Mesangial cell (primary cell): ENCODE measurements around the gene PRSS48. TPM values are rescaled to one million over a fixed set of nuclear protein-coding genes. Genes with fewer than 3 reads are reported as not detected.

Source experiments
- total RNA-seq: library from RNA; depleted of rRNA; stranded (reverse); fragments of >200 nt; gene quantifications from 2 replicates; pipeline ENCODE4 v1.2.3, GENCODE V29; 2015

PRSS48 gene, protein sequence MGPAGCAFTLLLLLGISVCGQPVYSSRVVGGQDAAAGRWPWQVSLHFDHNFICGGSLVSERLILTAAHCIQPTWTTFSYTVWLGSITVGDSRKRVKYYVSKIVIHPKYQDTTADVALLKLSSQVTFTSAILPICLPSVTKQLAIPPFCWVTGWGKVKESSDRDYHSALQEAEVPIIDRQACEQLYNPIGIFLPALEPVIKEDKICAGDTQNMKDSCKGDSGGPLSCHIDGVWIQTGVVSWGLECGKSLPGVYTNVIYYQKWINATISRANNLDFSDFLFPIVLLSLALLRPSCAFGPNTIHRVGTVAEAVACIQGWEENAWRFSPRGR
- total RNA-seq: not detected in 2 replicates

DNA sequence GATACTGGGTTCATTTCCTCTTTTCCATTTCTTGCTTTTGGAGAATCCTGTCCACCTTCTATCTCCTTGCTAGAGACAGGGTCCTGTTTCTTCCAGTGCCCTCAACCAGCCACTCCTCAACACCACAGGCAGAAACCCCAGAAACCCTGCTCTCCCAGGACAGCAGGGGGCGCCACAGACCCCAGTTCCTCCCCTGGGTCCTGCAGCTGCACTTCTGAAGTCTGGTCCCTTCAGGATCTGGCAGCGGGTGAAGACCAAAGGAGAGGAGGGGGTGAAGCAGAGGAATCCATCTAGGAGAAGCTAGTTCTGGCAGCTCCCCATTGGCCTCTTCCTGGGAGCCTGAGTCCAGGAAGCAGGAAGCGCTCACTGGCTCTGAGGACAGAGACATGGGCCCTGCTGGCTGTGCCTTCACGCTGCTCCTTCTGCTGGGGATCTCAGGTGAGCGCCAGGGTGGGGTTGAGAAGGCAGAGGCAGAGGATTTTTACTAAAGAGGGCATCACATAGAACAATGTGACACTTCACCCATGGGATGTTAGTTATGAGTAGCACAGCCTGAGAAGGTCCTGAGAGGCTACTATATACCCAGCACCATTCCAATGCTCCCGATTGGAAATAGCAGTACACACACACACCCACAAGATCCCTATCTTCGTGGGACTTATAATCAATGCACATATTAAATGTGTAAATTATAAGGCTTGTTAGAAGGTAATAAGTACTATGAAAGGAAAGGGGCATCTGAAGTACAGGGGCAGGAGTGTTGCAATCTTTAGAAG lies at the start of gene PRSS48:
Gene PRSS48 (plus strand): TSS at position 375 of the 776 bp plus-strand sequence. CDS start 12 bp downstream, at position 387.

GRCh38 chr4:151325111-151325948 lies 48.4 kb downstream of the PRSS48 start, which contains the start of gene SH3D19:
TSS of gene SH3D19 (minus strand) at chr4:151325605. CDS start at chr4:151325352, 253 bp downstream.

Other genes with a start within 250 kb of the PRSS48 start
- 1,012 and 1,259 TPM in 2 replicates for gene RPS3A, start 177.5 kb upstream of the PRSS48 start, total RNA-seq
- 19.1 and 20.2 TPM in 2 replicates for gene SH3D19, start 48.4 kb downstream of the PRSS48 start, total RNA-seq
- 5.1 and 6.6 TPM in 2 replicates for gene FHIP1A, start 132.0 kb downstream of the PRSS48 start, total RNA-seq